ENCODE results near the gene AVEN.

DNA sequence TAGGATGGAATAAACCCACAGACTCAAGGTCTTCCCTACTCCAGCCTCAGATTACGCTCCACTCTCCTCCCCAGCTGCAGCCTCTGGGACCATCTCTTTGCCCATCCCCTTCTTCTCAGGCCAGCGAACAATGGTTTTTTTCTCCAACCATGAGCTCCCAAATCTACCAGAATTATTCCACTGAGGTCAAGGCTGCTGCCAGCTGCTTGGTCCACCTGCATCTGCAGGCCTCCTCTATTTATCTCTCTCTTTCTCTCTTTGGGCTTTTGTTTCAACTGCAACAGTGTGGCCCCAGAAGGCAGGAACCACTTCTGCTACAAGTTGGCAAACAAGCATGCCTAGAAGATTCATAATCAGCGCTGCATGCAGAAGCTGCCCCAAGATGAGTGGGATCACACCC lies 51.6 kb downstream of the AVEN start:
- TF ChIP-seq, protein P1, sequence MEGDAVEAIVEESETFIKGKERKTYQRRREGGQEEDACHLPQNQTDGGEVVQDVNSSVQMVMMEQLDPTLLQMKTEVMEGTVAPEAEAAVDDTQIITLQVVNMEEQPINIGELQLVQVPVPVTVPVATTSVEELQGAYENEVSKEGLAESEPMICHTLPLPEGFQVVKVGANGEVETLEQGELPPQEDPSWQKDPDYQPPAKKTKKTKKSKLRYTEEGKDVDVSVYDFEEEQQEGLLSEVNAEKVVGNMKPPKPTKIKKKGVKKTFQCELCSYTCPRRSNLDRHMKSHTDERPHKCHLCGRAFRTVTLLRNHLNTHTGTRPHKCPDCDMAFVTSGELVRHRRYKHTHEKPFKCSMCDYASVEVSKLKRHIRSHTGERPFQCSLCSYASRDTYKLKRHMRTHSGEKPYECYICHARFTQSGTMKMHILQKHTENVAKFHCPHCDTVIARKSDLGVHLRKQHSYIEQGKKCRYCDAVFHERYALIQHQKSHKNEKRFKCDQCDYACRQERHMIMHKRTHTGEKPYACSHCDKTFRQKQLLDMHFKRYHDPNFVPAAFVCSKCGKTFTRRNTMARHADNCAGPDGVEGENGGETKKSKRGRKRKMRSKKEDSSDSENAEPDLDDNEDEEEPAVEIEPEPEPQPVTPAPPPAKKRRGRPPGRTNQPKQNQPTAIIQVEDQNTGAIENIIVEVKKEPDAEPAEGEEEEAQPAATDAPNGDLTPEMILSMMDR (conservative IDR thresholded peaks at IDR 0.05; ENCODE audit: low read length) = no peak
- TF ChIP-seq EZH2phosphoT487 (IDR thresholded peaks at IDR 0.05; ENCODE audit: borderline replicate concordance, low read depth, low read length) = no peak
